NOMO-1 (cell line): Measurements from ENCODE around the gene KIAA1671.

Experiments used
- DNase-seq, 2 experiments: peaks; one replicate each; lab custom pipeline; 2025; ENCODE audit not compliant: unreplicated experiment in 2 of 2; lab: John Stamatoyannopoulos, UW

The KIAA1671 gene

GRCh38 chr22:25134451-25134850 is 181.9 kb downstream of the KIAA1671 start:
- no peak for DNase-seq

GRCh38 chr22:25136953-25137576 is 184.5 kb downstream of the KIAA1671 start:
- DNase-seq, result no peak

GRCh38 chr22:25137577-25138525 is 185.3 kb downstream of the KIAA1671 start:
- no peak for DNase-seq

GRCh38 chr22:25139062-25139461 is 186.5 kb downstream of the KIAA1671 start:
- no peak for DNase-seq

GRCh38 chr22:25142102-25142501 is 189.6 kb downstream of the KIAA1671 start:
- DNase-seq, result no peak

GRCh38 chr22:25143156-25144076 is 190.9 kb downstream of the KIAA1671 start:
- no peak for DNase-seq

- no peak for DNase-seq
Observed at GRCh38 chr22:25144522-25144921, 192.0 kb downstream of the KIAA1671 start.

- no peak for DNase-seq
Observed at GRCh38 chr22:25146307-25146706, 193.8 kb downstream of the KIAA1671 start.

GRCh38 chr22:25146906-25147641 is 194.6 kb downstream of the KIAA1671 start:
- no peak for DNase-seq

GRCh38 chr22:25147642-25147928 is 195.1 kb downstream of the KIAA1671 start:
- no peak for DNase-seq

GRCh38 chr22:25148149-25148691 is 195.7 kb downstream of the KIAA1671 start:
- no peak for DNase-seq

- no peak for DNase-seq
Observed at GRCh38 chr22:25149014-25149413, 196.5 kb downstream of the KIAA1671 start.

- no peak for DNase-seq
Observed at GRCh38 chr22:25153961-25154666, 201.6 kb downstream of the KIAA1671 start.

- no peak for DNase-seq
Observed at GRCh38 chr22:25154667-25154999, 202.1 kb downstream of the KIAA1671 start.

GRCh38 chr22:25156736-25157135 is 204.2 kb downstream of the KIAA1671 start:
- no peak for DNase-seq

GRCh38 chr22:25159028-25159427 is 206.5 kb downstream of the KIAA1671 start:
- DNase-seq, result no peak

GRCh38 chr22:25160120-25160996 is 207.8 kb downstream of the KIAA1671 start:
- DNase-seq, result no peak

- DNase-seq, result no peak
Observed at GRCh38 chr22:25161017-25161915, 208.8 kb downstream of the KIAA1671 start.
